GM18870 (cell line): ENCODE measurements around the gene GCHFR.

Experiments
- ATAC-seq: cut with Tn5 transposase; IDR thresholded peaks from one replicate; pipeline ENCODE4 v1.9.1; 2021; ENCODE audit warnings: moderate library complexity; ENCODE audit not compliant: unreplicated experiment

The GCHFR gene

GRCh38 chr15:40775740-40776536 lies 12.1 kb downstream of the GCHFR start:
- ATAC-seq, result no peak

GRCh38 chr15:40776537-40777141 lies 12.8 kb downstream of the GCHFR start:
- ATAC-seq, result no peak

- no peak for ATAC-seq
Observed at GRCh38 chr15:40782609-40783227, 18.9 kb downstream of the GCHFR start.

GRCh38 chr15:40785164-40785563 lies 21.3 kb downstream of the GCHFR start:
- no peak for ATAC-seq

- no peak for ATAC-seq
Observed at GRCh38 chr15:40785814-40786213, 21.9 kb downstream of the GCHFR start.

- no peak for ATAC-seq
Observed at GRCh38 chr15:40787344-40787841, 23.5 kb downstream of the GCHFR start.

- ATAC-seq, result no peak
Observed at GRCh38 chr15:40787991-40788390, 24.1 kb downstream of the GCHFR start.

- ATAC-seq, result no peak
Observed at GRCh38 chr15:40789119-40789518, 25.3 kb downstream of the GCHFR start.

- no peak for ATAC-seq
Observed at GRCh38 chr15:40789999-40790398, 26.1 kb downstream of the GCHFR start.

- no peak for ATAC-seq
Observed at GRCh38 chr15:40790718-40791117, 26.9 kb downstream of the GCHFR start.

- no peak for ATAC-seq
Observed at GRCh38 chr15:40792394-40792793, 28.5 kb downstream of the GCHFR start.

- no peak for ATAC-seq
Observed at GRCh38 chr15:40793216-40793989, 29.5 kb downstream of the GCHFR start.

- ATAC-seq, result no peak
Observed at GRCh38 chr15:40796041-40796440, 32.2 kb downstream of the GCHFR start.

GRCh38 chr15:40796512-40796911 lies 32.6 kb downstream of the GCHFR start:
- ATAC-seq, result no peak

- ATAC-seq, result no peak
Observed at GRCh38 chr15:40799523-40799922, 35.7 kb downstream of the GCHFR start.

GRCh38 chr15:40803076-40803475 lies 39.2 kb downstream of the GCHFR start:
- no peak for ATAC-seq

- ATAC-seq, result no peak
Observed at GRCh38 chr15:40803688-40804087, 39.8 kb downstream of the GCHFR start.

GRCh38 chr15:40806672-40807027 lies 42.8 kb downstream of the GCHFR start:
- ATAC-seq, result no peak

- peak; percentile 94 for ATAC-seq
Observed at GRCh38 chr15:40807028-40807887, 43.4 kb downstream of the GCHFR start, which contains the start of the genes DNAJC17 and ZFYVE19. Gene DNAJC17 (minus strand): TSS chr15:40807473. CDS start chr15:40807446, 27 bp downstream. Gene ZFYVE19 (plus strand): TSS chr15:40807089. CDS start chr15:40807590, 501 bp downstream.

- no peak for ATAC-seq
Observed at GRCh38 chr15:40807888-40808461, 44.1 kb downstream of the GCHFR start.
